LNCaP clone FGC (cell line): ENCODE measurements around the gene PATE3.

Source experiments
- DNase-seq: peaks from one replicate; pipeline ENCODE4 v3.0.0-alpha.2; 2011; ENCODE audit warnings: low read depth
- H3K4me3 ChIP-seq: 2 replicates; pipeline ENCODE4 v1.5.1; 2011; ENCODE audit warnings: mild to moderate bottlenecking, low read depth, low read length, control low read depth
- CTCF ChIP-seq: IDR thresholded peaks from 2 replicates; pipeline ENCODE4 v1.5.1; 2012; ENCODE audit warnings: mild to moderate bottlenecking; ENCODE audit not compliant: control insufficient read depth, insufficient read depth; ENCODE audit errors: extremely low read depth

The PATE3 gene

GRCh38 chr11:125763483-125763882 is 24.4 kb upstream of the PATE3 start:
- DNase-seq, result no peak
- TF ChIP-seq CTCF, result no peak
- no peak overlapping the region for H3K4me3 ChIP-seq

GRCh38 chr11:125766251-125766650 is 21.7 kb upstream of the PATE3 start:
- no peak for TF ChIP-seq CTCF
- no peak for DNase-seq
- no peak overlapping the region for H3K4me3 ChIP-seq

- H3K4me3 ChIP-seq, result no peak overlapping the region
- DNase-seq, result no peak
- no peak for TF ChIP-seq CTCF
Observed at GRCh38 chr11:125768336-125769046, 19.4 kb upstream of the PATE3 start.

GRCh38 chr11:125770583-125770982 is 17.3 kb upstream of the PATE3 start:
- no peak for DNase-seq
- no peak for TF ChIP-seq CTCF
- no peak overlapping the region for H3K4me3 ChIP-seq

GRCh38 chr11:125772834-125773505 is 15.0 kb upstream of the PATE3 start:
- TF ChIP-seq CTCF, result no peak

GRCh38 chr11:125773516-125773915 is 14.4 kb upstream of the PATE3 start:
- no peak overlapping the region for H3K4me3 ChIP-seq
- TF ChIP-seq CTCF, result no peak

More at GRCh38 chr11:125772834-125773505, 15.0 kb upstream of the PATE3 start:
- no peak for DNase-seq
- H3K4me3 ChIP-seq, result no peak overlapping the region

GRCh38 chr11:125777309-125777708 is 10.6 kb upstream of the PATE3 start:
- no peak for TF ChIP-seq CTCF
- no peak for DNase-seq
- H3K4me3 ChIP-seq, result no peak overlapping the region

More at GRCh38 chr11:125773516-125773915, 14.4 kb upstream of the PATE3 start:
- no peak for DNase-seq
